Gastroesophageal sphincter (tissue), 4 donors: ENCODE results near the gene RMI2. TPM values are rescaled to one million over a fixed set of nuclear protein-coding genes. Genes with fewer than 3 reads are reported as not detected.
"Not testable (repeated sequence)": the region's sequence is repeated elsewhere in the genome, so short reads cannot be mapped to it uniquely, and the experiment has no call there.

Experiments
- ATAC-seq: fragments of 150-250 bp; one replicate; pipeline ENCODE4 v1.9.1; 2016; ENCODE audit warnings: mild to moderate bottlenecking, moderate library complexity
- H3K27ac ChIP-seq, 4 donors: fragments of 200-600 bp; sonication (generic) in 3 of 4; 1 replicate in 3 of 4; 2 replicates in 1 of 4; pipeline ENCODE4 v1.5.1; 2016 to 2019
- H3K27me3 ChIP-seq: fragments of 200-600 bp; sonication (generic); one replicate; pipeline ENCODE4 v1.5.1; 2019
- H3K36me3 ChIP-seq, 2 donors: fragments of 200-600 bp; sonication (generic); one replicate each; pipeline ENCODE4 v1.5.1; 2019; ENCODE audit warnings: control low read depth in 1 of 2
- H3K4me1 ChIP-seq, 3 donors: fragments of 200-600 bp; sonication (generic); 1 replicate in 2 of 3; 2 replicates in 1 of 3; pipeline ENCODE4 v1.5.1; 2016 to 2019; ENCODE audit warnings: control low read depth in 2 of 3
- H3K4me3 ChIP-seq, 2 donors: fragments of 200-600 bp; sonication (generic); one replicate each; pipeline ENCODE4 v1.5.1; 2019; ENCODE audit warnings: mild to moderate bottlenecking in 1 of 2, moderate library complexity in 1 of 2
- H3K9me3 ChIP-seq, 3 donors: fragments of 200-600 bp; sonication (generic); one replicate each; pipeline ENCODE4 v1.5.1; 2017 to 2019; ENCODE audit warnings: control low read depth in 2 of 3
- CTCF ChIP-seq, 4 experiments: fragments of 200-600 bp in 2 of 4; fragments of 450-650 bp in 2 of 4; sonication (generic) in 1 of 4; IDR thresholded peaks; one replicate each; pipeline ENCODE4 v1.5.1; 2017 to 2019; ENCODE audit warnings: antibody characterized with exemption in 4 of 4, mild to moderate bottlenecking in 2 of 4, moderate library complexity in 2 of 4
- EP300 ChIP-seq: sonication (generic); formaldehyde crosslinking; IDR thresholded peaks from one replicate; pipeline ENCODE4 v1.6.1; 2017; ENCODE audit warnings: antibody characterized with exemption, mild to moderate bottlenecking
- POLR2A ChIP-seq, 2 donors: fragments of 450-650 bp; IDR thresholded peaks; one replicate each; pipeline ENCODE4 v1.6.1; 2017; ENCODE audit warnings: antibody characterized with exemption in 2 of 2, mild to moderate bottlenecking in 2 of 2, moderate library complexity in 1 of 2
- POLR2AphosphoS5 ChIP-seq: sonication (generic); formaldehyde crosslinking; IDR thresholded peaks from one replicate; pipeline ENCODE4 v1.6.1; 2017; ENCODE audit warnings: antibody characterized with exemption
- WGBS, 2 donors: methylation state at CpG; one replicate each; pipeline ENCODE4 v1.1.5; 2018; ENCODE audit warnings: low coverage in 1 of 2; 5-methylcytosine and 5-hydroxymethylcytosine counted together
- total RNA-seq, 4 donors: library from RNA; depleted of rRNA; stranded (reverse); fragments of >200 nt; gene quantifications; one replicate each; pipeline ENCODE4 v1.1.0, GENCODE V29; 2016

Gene RMI2
- total RNA-seq, 4 donors from 2014 or later: 0.31 to 1.8 (median 1.4) TPM

GRCh38 chr16:11297492-11298142 lies 47.6 kb upstream of the RMI2 start:
- H3K4me1 ChIP-seq: peaks cover 0 to 18% (median 10%) of the 10 kb centered on the region in 3 donors
- 0 to 4% methylated on average over 3 to 6 of the region's 19 CpGs for WGBS, 2 donors
- H3K27me3 ChIP-seq: no peaks in the 10 kb centered on the region
- H3K4me3 ChIP-seq: peak overlapping the region in 1 of 2 donors; percentile 30
- no peak for TF ChIP-seq EP300
- no peak for TF ChIP-seq POLR2AphosphoS5
- TF ChIP-seq CTCF (IDR thresholded peaks at IDR 0.05): peak in 1 of 4 experiments; percentile 23
- ATAC-seq: peak; percentile 84
- peak overlapping the region in 1 of 4 donors; percentile 19 for H3K27ac ChIP-seq
- H3K36me3 ChIP-seq: no peaks in the 10 kb centered on the region
- H3K9me3 ChIP-seq: no peaks in the 10 kb centered on the region

- Histone ChIP-seq H3K4me1 (peaks cover 0 to 18% (median 10%) of the 10 kb centered on the region in 3 donors), H3K27me3 (no peaks in the 10 kb centered on the region), H3K36me3 (no peaks in the 10 kb centered on the region), H3K4me3 (no peak overlapping the region), H3K9me3 (no peaks in the 10 kb centered on the region), H3K27ac (peak overlapping the region in 1 of 4 donors; percentile 19)
- WGBS, 2 donors: 75 to 85% methylated on average over 5 of the region's 5 CpGs
- ATAC-seq: no peak
- no peak for TF ChIP-seq POLR2AphosphoS5
- TF ChIP-seq CTCF (IDR thresholded peaks at IDR 0.05): no peak
- TF ChIP-seq POLR2A (IDR thresholded peaks at IDR 0.05): no peak
- no peak for TF ChIP-seq EP300
Observed at GRCh38 chr16:11298143-11298900, 46.9 kb upstream of the RMI2 start.

GRCh38 chr16:11298950-11299547 lies 46.2 kb upstream of the RMI2 start:
- WGBS, 2 donors: 77 to 100% methylated on average over 1 to 8 of the region's 13 CpGs
- H3K4me3 ChIP-seq, H3K36me3 ChIP-seq, H3K27ac ChIP-seq, H3K27me3 ChIP-seq, H3K9me3 ChIP-seq, ATAC-seq: not testable (repeated sequence)
- H3K4me1 ChIP-seq: peaks cover 0 to 18% (median 10%) of the 10 kb centered on the region in 3 donors

GRCh38 chr16:11299865-11300559 lies 45.2 kb upstream of the RMI2 start:
- ATAC-seq: no peak
- 69 to 100% methylated on average over 1 to 2 of the region's 6 CpGs for WGBS, 2 donors
- TF ChIP-seq POLR2AphosphoS5 (no peak), EP300 (no peak), POLR2A (IDR thresholded peaks at IDR 0.05) (no peak), CTCF (IDR thresholded peaks at IDR 0.05) (no peak)
- no peaks in the 10 kb centered on the region for H3K9me3 ChIP-seq
- H3K4me1 ChIP-seq: peaks cover 0 to 18% (median 10%) of the 10 kb centered on the region in 3 donors
- H3K36me3 ChIP-seq: no peaks in the 10 kb centered on the region
- H3K4me3 ChIP-seq: no peak overlapping the region
- H3K27me3 ChIP-seq: no peaks in the 10 kb centered on the region
- H3K27ac ChIP-seq: no peak overlapping the region

- H3K36me3 ChIP-seq: no peaks in the 10 kb centered on the region
- TF ChIP-seq POLR2AphosphoS5 (no peak), CTCF (IDR thresholded peaks at IDR 0.05) (no peak), POLR2A (IDR thresholded peaks at IDR 0.05) (no peak), EP300 (no peak)
- H3K27me3 ChIP-seq: no peaks in the 10 kb centered on the region
- ATAC-seq: no peak
- H3K27ac ChIP-seq: no peak overlapping the region
- H3K9me3 ChIP-seq: no peaks in the 10 kb centered on the region
- no peak overlapping the region for H3K4me3 ChIP-seq
- H3K4me1 ChIP-seq: peaks cover 0 to 18% (median 10%) of the 10 kb centered on the region in 3 donors
- WGBS, 2 donors: 95% methylated on average over 7 of the region's 7 CpGs; no CpG with 5 or more reads in 1 of the 2 donors
Observed at GRCh38 chr16:11300560-11300892, 44.7 kb upstream of the RMI2 start.
